Thoracic aorta (tissue), 2 donors: ENCODE data around the gene SIPA1L3. TPM values are rescaled to one million over a fixed set of nuclear protein-coding genes. Genes with fewer than 3 reads are reported as not detected.
"Not testable (repeated sequence)": the region's sequence is repeated elsewhere in the genome, so short reads cannot be mapped to it uniquely, and the experiment has no call there.

Source experiments
- ATAC-seq: fragments of 150-250 bp; one replicate; pipeline ENCODE4 v1.8.0; 2017; ENCODE audit warnings: low read depth; ENCODE audit not compliant: insufficient number of reproducible peaks, low FRiP score
- DNase-seq: peaks from one replicate; pipeline ENCODE4 v3.0.0-alpha.2; 2020; ENCODE audit warnings: low spot score
- H3K27ac ChIP-seq, 2 donors: fragments of 200-600 bp; sonication (generic); 1 replicate in 1 of 2; 2 replicates in 1 of 2; pipeline ENCODE4 v1.5.1; 2016; ENCODE audit warnings: mild to moderate bottlenecking in 2 of 2, moderate library complexity in 2 of 2
- H3K27me3 ChIP-seq: fragments of 200-600 bp; sonication (generic); replicated peaks from 2 replicates; pipeline ENCODE4 v1.6.0; 2016; ENCODE audit warnings: mild to moderate bottlenecking; ENCODE audit not compliant: insufficient read depth
- H3K36me3 ChIP-seq: fragments of 200-600 bp; sonication (generic); one replicate; pipeline ENCODE4 v1.5.1; 2016
- H3K4me1 ChIP-seq, 2 donors: fragments of 200-600 bp; sonication (generic); 1 replicate in 1 of 2; 2 replicates in 1 of 2; pipeline versions ENCODE4 v1.5.1 to v1.6.0; 2016; ENCODE audit warnings: low read depth in 2 of 2, mild to moderate bottlenecking in 1 of 2; ENCODE audit not compliant: control insufficient read depth in 1 of 2
- H3K4me3 ChIP-seq: fragments of 200-600 bp; sonication (generic); 2 replicates; pipeline ENCODE4 v1.5.1; 2016; ENCODE audit warnings: mild to moderate bottlenecking
- H3K9me3 ChIP-seq: fragments of 200-600 bp; sonication (generic); 2 replicates; pipeline ENCODE4 v1.5.1; 2016
- CTCF ChIP-seq: fragments of 200-600 bp; sonication (generic); IDR thresholded peaks from one replicate; pipeline ENCODE4 v1.5.1; 2019; ENCODE audit warnings: antibody characterized with exemption
- total RNA-seq, 2 donors: library from RNA; depleted of rRNA; stranded (reverse); fragments of >200 nt; gene quantifications; one replicate each; pipeline versions ENCODE4 v1.1.0 to v1.2.3, GENCODE V29; 2016

Gene SIPA1L3
- total RNA-seq = 10 to 100 TPM; 14.5 to 39.4 TPM

GRCh38 chr19:37906869-37907734, at the start of gene SIPA1L3:
TSS of gene SIPA1L3 (plus strand) at chr19:37907208. CDS start at chr19:38081566, 174,358 bp downstream.
- no peaks in the 10 kb centered on the region for H3K36me3 ChIP-seq
- H3K4me1 ChIP-seq = peaks cover 5 to 13% of the 10 kb centered on the region in 2 donors
- peak within 1 kb of the TSS; percentile 21 to 53 for H3K27ac ChIP-seq
- ATAC-seq (peak; percentile 81), DNase-seq (peak; percentile 70)
- peak within 1 kb of the TSS; percentile 94 for H3K4me3 ChIP-seq
- no peak for TF ChIP-seq CTCF
- no peaks in the 10 kb centered on the region for H3K9me3 ChIP-seq
- H3K27me3 ChIP-seq = no peaks in the 10 kb centered on the region

- no peak overlapping the region for H3K4me3 ChIP-seq
- H3K36me3 ChIP-seq = no peaks in the 10 kb centered on the region
- no peaks in the 10 kb centered on the region for H3K9me3 ChIP-seq
- ATAC-seq (no peak), DNase-seq (no peak)
- H3K4me1 ChIP-seq = no peaks in the 10 kb centered on the region
- H3K27ac ChIP-seq = no peak overlapping the region
- no peak for TF ChIP-seq CTCF
- no peaks in the 10 kb centered on the region for H3K27me3 ChIP-seq
Measured at GRCh38 chr19:37864501-37864900, 42.5 kb upstream of the SIPA1L3 start.

DNA sequence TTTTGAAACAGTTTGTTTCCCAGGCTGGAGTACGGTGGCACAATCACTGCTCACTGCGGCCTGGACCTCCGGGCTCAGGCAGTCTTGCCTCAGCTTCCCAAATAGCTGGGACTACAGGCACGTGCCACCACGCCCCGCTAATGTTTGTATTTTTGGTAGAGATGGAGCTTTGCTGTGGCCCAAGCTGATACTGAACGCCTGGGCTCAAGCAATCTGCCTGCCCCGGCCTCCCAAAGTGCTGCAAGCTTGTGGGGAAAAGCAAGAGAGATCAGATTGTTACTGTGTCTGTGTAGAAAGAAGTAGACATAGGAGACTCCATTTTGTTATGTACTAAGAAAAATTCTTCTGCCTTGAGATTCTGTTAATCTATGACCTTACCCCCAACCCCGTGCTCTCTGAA, 41.1 kb upstream of the SIPA1L3 start:
- not testable (repeated sequence) for H3K4me1 ChIP-seq, H3K9me3 ChIP-seq, H3K27me3 ChIP-seq, H3K36me3 ChIP-seq, DNase-seq, H3K4me3 ChIP-seq, ATAC-seq, H3K27ac ChIP-seq

GRCh38 chr19:37867831-37868230, 39.2 kb upstream of the SIPA1L3 start:
- H3K4me3 ChIP-seq = no peak overlapping the region
- H3K4me1 ChIP-seq = no peaks in the 10 kb centered on the region
- H3K36me3 ChIP-seq = no peaks in the 10 kb centered on the region
- H3K9me3 ChIP-seq = no peaks in the 10 kb centered on the region
- TF ChIP-seq CTCF = no peak
- DNase-seq (no peak), ATAC-seq (no peak)
- no peaks in the 10 kb centered on the region for H3K27me3 ChIP-seq
- no peak overlapping the region for H3K27ac ChIP-seq

DNA sequence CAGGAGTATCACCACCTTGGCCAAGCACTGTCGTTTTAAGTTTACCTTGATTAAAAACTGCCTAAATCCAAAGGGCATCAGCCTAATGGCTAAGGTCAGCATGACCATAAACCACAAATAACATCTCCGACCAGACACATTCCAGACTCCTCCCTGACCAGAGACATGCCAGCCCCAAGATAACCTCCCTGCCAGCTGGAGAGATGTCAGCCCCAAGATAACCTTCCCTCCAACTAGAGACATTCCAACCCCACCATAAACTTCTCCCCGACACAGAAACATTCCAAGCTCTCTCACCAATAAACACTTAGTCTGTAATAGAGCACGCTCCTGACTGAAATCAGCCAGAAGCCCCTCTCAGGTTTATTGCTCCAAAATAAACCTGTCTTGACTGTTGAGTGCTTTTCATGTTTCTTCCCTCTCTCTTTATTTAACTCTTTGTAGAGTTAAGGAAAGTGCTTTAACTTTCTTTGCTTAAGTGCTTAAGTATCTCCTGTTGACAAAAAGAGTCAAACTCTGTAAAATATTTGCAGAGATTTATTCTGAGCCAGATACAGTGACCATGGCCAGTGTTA, 37.2 kb upstream of the SIPA1L3 start:
- Histone ChIP-seq H3K27ac (no peak overlapping the region), H3K4me3 (no peak overlapping the region), H3K4me1 (no peaks in the 10 kb centered on the region), H3K27me3 (no peaks in the 10 kb centered on the region), H3K36me3 (no peaks in the 10 kb centered on the region), H3K9me3 (no peaks in the 10 kb centered on the region)
- DNase-seq (no peak), ATAC-seq (no peak)
- no peak for TF ChIP-seq CTCF
